Measurements from ENCODE around the gene GSTA2. TPM values are rescaled to one million over a fixed set of nuclear protein-coding genes. Genes with fewer than 3 reads are reported as not detected.

Gene GSTA2
- total and polyA plus RNA-seq, 2 of the 13 experiments (the other 11 are each of a cell fraction or from before 2014, with no cell fraction given): 0.75 to 13.7 TPM

DNA sequence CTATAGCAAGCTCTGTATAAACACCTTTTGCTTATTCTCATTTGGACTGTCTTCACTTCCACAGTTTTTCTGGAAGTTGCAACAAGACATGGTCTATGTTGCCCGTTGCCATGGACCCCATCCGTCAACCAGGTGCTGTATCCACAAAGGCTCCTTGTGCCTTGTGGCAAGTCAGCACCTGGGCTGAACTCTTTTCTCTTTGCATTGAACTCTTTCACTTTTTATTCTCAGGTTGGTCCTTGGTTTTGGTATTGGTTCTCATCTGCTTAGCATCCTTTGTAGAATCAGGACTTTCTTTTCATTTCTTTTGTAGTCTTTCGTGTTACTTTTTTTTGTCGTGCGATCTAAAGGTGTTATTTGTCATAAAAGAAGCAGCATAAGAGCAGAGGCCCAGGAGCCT lies 45.4 kb upstream of the GSTA2 start:
- DNase-seq (ENCODE audit: low spot score): no peak
- no peak overlapping the region for H3K9ac ChIP-seq (ENCODE audit: insufficient read depth, low read depth, low read length)
- H3K27me3 ChIP-seq (ENCODE audit: control insufficient read depth in 1 of 2, insufficient read depth in 2 of 2, low read length in 2 of 2): no peaks in the 10 kb centered on the region
- no peak overlapping the region for H2AFZ ChIP-seq (ENCODE audit: low read length)
- H3K9me3 ChIP-seq (ENCODE audit: low read length): no peaks in the 10 kb centered on the region
- no peak overlapping the region for H3K4me3 ChIP-seq (replicated peaks in 1 of 3; ENCODE audit: insufficient read depth in 1 of 3, low read depth in 2 of 3, low read length in 3 of 3)
- peaks cover 25% of the 10 kb centered on the region for H3K4me1 ChIP-seq (ENCODE audit: insufficient read depth, low read length)
- TF ChIP-seq ZNF790 (CRISPR knock-in tag; IDR thresholded peaks at IDR 0.05; ENCODE audit: borderline replicate concordance) (no peak), FOXK2 (IDR thresholded peaks at IDR 0.05) (no peak), SIX1 (CRISPR knock-in tag; IDR thresholded peaks at IDR 0.05; ENCODE audit: borderline replicate concordance) (no peak), RARG (CRISPR knock-in tag; IDR thresholded peaks at IDR 0.05; ENCODE audit: low read depth) (no peak), SMAD1 (CRISPR knock-in tag; IDR thresholded peaks at IDR 0.05; ENCODE audit: borderline replicate concordance, low read depth) (no peak), ZNF878 (CRISPR knock-in tag; IDR thresholded peaks at IDR 0.05) (no peak), ZFYVE20 (CRISPR knock-in tag; IDR thresholded peaks at IDR 0.05; ENCODE audit: borderline replicate concordance, low read depth) (no peak), ZNF331 (CRISPR knock-in tag; IDR thresholded peaks at IDR 0.05) (no peak), MYC (CRISPR knock-in tag; IDR thresholded peaks at IDR 0.05; ENCODE audit: borderline replicate concordance) (no peak), ZNF567 (CRISPR knock-in tag; IDR thresholded peaks at IDR 0.05; ENCODE audit: borderline replicate concordance) (no peak), NFYC (CRISPR knock-in tag; IDR thresholded peaks at IDR 0.05) (no peak)
- TF ChIP-seq, protein P1, sequence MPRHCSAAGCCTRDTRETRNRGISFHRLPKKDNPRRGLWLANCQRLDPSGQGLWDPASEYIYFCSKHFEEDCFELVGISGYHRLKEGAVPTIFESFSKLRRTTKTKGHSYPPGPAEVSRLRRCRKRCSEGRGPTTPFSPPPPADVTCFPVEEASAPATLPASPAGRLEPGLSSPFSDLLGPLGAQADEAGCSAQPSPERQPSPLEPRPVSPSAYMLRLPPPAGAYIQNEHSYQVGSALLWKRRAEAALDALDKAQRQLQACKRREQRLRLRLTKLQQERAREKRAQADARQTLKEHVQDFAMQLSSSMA (CRISPR knock-in tag; IDR thresholded peaks at IDR 0.05): no peak
- no TSS peak for BruUV-seq (replicated peaks)
- WGBS (ENCODE audit: low lambda C conversion rate): 86% methylated on average over 5 of the region's 5 CpGs
- H3K4me2 ChIP-seq (ENCODE audit: low read depth, low read length): no peak overlapping the region
- intact Hi-C loops (cut with micrococcal nuclease; ENCODE audit: unreplicated experiment): no loop called here
- no peaks in the 10 kb centered on the region for H3K36me3 ChIP-seq (replicated peaks in 1 of 2; ENCODE audit: control insufficient read depth in 1 of 2, insufficient read depth in 2 of 2, low read length in 2 of 2)
- in situ Hi-C loops (cut with HindIII; ENCODE audit: extremely low pct_ligation_motif_present, low pct_unique_long_range_greater_than_20kb): no loop called here
- POLR2A ChIA-PET: no interaction called here
- H3K27ac ChIP-seq (ENCODE audit: extremely low read length, insufficient read depth, low read length): no peak overlapping the region
- FAIRE-seq: no peak
- no peaks in the 10 kb centered on the region for H4K20me1 ChIP-seq (ENCODE audit: insufficient read depth, low read length)
- no peaks in the 10 kb centered on the region for H3K79me2 ChIP-seq (ENCODE audit: insufficient read depth, low read length)
- ATAC-seq: no peak
- CTCF ChIA-PET (ENCODE audit: low intra/inter-chr PET ratio, low total read pairs): no interaction called here
